Measurements from ENCODE around the gene C4orf17. TPM values are rescaled to one million over a fixed set of nuclear protein-coding genes. Genes with fewer than 3 reads are reported as not detected.
"Not testable (repeated sequence)": the region's sequence is repeated elsewhere in the genome, so short reads cannot be mapped to it uniquely, and the experiment has no call there.

The C4orf17 gene
- total and polyA plus RNA-seq, 2 experiments from 2014 or later = not detected

- TF ChIP-seq CTCF (IDR thresholded peaks at IDR 0.05; ENCODE audit: low read depth, low read length) = no peak
- H3K27me3 ChIP-seq = no peaks in the 10 kb centered on the region
- no peak overlapping the region for H3K27ac ChIP-seq
- no peak overlapping the region for H3K4me3 ChIP-seq
- no peaks in the 10 kb centered on the region for H3K4me1 ChIP-seq (ENCODE audit: low read depth)
- H3K9me3 ChIP-seq (ENCODE audit: low read depth) = no peaks in the 10 kb centered on the region
- no peak for DNase-seq (ENCODE audit: low read depth in 1 of 2, low spot score in 1 of 2)
- H3K36me3 ChIP-seq = no peaks in the 10 kb centered on the region
Observed at GRCh38 chr4:99468889-99469288, 41.9 kb upstream of the C4orf17 start.

DNA sequence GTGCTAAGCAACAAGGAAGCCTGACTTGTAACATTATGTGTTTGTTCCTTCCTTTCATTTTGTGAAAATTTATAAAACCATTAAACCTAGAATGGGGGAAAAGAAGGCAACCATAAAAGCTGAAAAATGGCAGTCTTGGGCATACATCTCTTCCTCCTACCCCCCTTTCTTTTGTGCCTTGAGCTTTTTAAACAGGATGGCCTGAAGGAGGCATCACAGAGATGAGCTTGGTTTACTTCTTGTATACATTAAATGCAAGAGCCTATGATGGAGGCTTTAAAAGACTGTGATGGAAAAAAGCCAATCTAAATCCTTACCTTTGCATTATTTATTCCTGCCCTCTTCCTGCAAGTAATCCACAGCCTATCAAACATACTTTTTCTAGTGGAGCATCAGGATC is 39.5 kb upstream of the C4orf17 start:
- TF ChIP-seq CTCF (IDR thresholded peaks at IDR 0.05; ENCODE audit: low read depth, low read length) = no peak
- Histone ChIP-seq H3K9me3 (ENCODE audit: low read depth) (no peaks in the 10 kb centered on the region), H3K4me3 (no peak overlapping the region), H3K27ac (no peak overlapping the region), H3K4me1 (ENCODE audit: low read depth) (no peaks in the 10 kb centered on the region), H3K27me3 (no peaks in the 10 kb centered on the region), H3K36me3 (no peaks in the 10 kb centered on the region)
- no peak for DNase-seq (ENCODE audit: low read depth in 1 of 2, low spot score in 1 of 2)

DNA sequence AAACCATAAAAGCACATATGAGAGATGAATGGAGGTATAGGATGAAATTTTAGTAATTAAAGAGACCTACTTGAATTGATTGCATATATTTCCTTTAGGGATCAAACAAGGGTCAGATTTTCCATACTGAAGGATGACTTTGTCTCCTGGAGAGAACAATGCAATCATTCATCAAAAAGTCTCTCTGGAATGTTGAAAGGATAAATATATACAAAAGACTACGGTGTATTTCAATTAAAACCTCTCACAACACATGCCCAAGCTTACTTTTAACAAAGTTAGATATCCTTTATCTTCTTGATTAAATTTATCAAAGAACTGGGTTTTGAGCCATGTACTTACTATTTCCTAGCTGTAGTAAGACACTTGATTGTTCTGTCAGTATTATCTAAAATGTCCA is 38.9 kb upstream of the C4orf17 start:
- H3K4me1 ChIP-seq (ENCODE audit: low read depth) = no peaks in the 10 kb centered on the region

DNA sequence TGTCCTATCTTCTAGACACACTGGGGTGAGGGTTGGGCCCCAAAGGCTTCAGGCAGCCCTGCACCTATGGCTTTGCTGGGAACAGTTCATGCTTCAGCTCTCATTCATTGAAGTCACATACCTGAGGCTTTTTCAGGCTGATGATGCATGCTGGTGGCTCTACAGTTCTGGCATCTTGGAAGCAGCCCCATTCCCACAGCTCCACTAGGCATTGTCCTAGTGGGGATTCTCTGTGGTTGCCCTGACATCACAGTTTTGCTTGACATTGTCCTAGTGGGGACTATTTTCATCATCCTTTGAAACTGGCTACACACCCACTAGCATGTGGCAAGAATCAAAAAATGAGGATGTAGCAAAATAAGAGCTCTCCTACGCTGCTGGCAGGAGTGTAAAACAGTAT is 37.7 kb upstream of the C4orf17 start:
- no peak for TF ChIP-seq CTCF (IDR thresholded peaks at IDR 0.05; ENCODE audit: low read depth, low read length)
- H3K27me3 ChIP-seq = no peaks in the 10 kb centered on the region
- no peaks in the 10 kb centered on the region for H3K4me1 ChIP-seq (ENCODE audit: low read depth)

More for the DNA sequence above, 38.9 kb upstream of the C4orf17 start:
- no peak for DNase-seq (ENCODE audit: low read depth in 1 of 2, low spot score in 1 of 2)
- no peaks in the 10 kb centered on the region for H3K9me3 ChIP-seq (ENCODE audit: low read depth)
- H3K27me3 ChIP-seq = no peaks in the 10 kb centered on the region
- no peak overlapping the region for H3K4me3 ChIP-seq
- H3K36me3 ChIP-seq = no peaks in the 10 kb centered on the region
- H3K27ac ChIP-seq = no peak overlapping the region
- TF ChIP-seq CTCF (IDR thresholded peaks at IDR 0.05; ENCODE audit: low read depth, low read length) = no peak

DNA sequence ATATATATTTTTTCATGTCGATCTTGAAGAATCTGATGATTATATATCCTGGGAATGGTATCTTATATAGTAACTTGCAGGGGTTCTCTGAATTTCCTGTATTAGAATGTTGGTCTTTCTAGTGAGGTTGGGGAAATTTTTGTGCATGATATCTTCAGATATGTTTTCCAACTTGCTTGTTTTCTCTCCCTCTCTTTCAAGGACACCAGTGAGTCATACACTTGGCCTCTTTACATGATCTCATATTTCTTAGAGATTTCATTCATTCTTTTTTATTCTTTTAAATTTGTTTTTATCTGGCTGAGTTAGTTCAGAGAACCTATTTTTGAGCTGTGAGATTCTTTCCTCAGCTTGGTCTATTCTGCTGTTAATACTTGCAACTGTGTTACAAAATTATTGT is 27.2 kb upstream of the C4orf17 start:
- Histone ChIP-seq H3K4me3 (no peak overlapping the region), H3K27ac (no peak overlapping the region), H3K36me3 (no peaks in the 10 kb centered on the region), H3K27me3 (no peaks in the 10 kb centered on the region), H3K9me3 (ENCODE audit: low read depth) (no peaks in the 10 kb centered on the region), H3K4me1 (ENCODE audit: low read depth) (no peaks in the 10 kb centered on the region)
- no peak for TF ChIP-seq CTCF (IDR thresholded peaks at IDR 0.05; ENCODE audit: low read depth, low read length)
- DNase-seq (ENCODE audit: low read depth in 1 of 2, low spot score in 1 of 2) = no peak

More for the DNA sequence above, 37.7 kb upstream of the C4orf17 start:
- DNase-seq (ENCODE audit: low read depth in 1 of 2, low spot score in 1 of 2) = no peak
- Histone ChIP-seq H3K4me3 (no peak overlapping the region), H3K36me3 (no peaks in the 10 kb centered on the region), H3K27ac (no peak overlapping the region), H3K9me3 (ENCODE audit: low read depth) (no peaks in the 10 kb centered on the region)

DNA sequence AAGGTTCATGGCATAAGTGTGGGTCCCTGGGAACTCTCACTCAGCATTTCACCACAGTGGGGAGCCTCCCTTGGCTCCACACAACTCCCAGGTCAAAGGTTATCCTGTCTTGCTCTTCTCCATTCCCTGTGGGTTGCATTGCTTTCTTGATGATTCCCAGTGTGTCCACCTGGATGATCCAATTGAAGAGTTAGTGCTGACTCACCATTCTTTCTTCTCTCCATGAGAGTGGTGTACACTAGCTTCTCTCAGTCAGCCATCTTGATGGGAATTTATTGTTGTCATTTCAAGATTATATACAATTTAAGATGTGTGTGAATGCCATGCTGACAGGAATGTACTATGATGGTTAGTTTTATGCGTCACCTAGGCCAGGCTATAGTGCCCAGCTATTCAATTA is 25.6 kb upstream of the C4orf17 start:
- no peak overlapping the region for H3K4me3 ChIP-seq
- no peaks in the 10 kb centered on the region for H3K27me3 ChIP-seq
- H3K36me3 ChIP-seq = no peaks in the 10 kb centered on the region
- DNase-seq (ENCODE audit: low read depth in 1 of 2, low spot score in 1 of 2) = no peak
- no peak overlapping the region for H3K27ac ChIP-seq
- H3K4me1 ChIP-seq (ENCODE audit: low read depth) = no peaks in the 10 kb centered on the region
- TF ChIP-seq CTCF (IDR thresholded peaks at IDR 0.05; ENCODE audit: low read depth, low read length) = no peak
- no peaks in the 10 kb centered on the region for H3K9me3 ChIP-seq (ENCODE audit: low read depth)

- H3K27me3 ChIP-seq; H3K4me1 ChIP-seq (ENCODE audit: low read depth); H3K9me3 ChIP-seq (ENCODE audit: low read depth); H3K27ac ChIP-seq; H3K36me3 ChIP-seq; DNase-seq (ENCODE audit: low read depth in 1 of 2, low spot score in 1 of 2); H3K4me3 ChIP-seq: not testable (repeated sequence)
Observed at GRCh38 chr4:99486648-99487047, 24.2 kb upstream of the C4orf17 start.
